Stimulated activated CD4-positive, alpha-beta T cell treated with anti-CD3 and anti-CD28 coated beads, Interleukin-12 subunit alpha, Interleukin-12 subunit beta, amount 100 ng/mL, for 24 hours (primary cell): ENCODE results near the gene NACC2.
A peak's percentile ranks its signal among the peaks of the same experiment; 100 is the strongest.

Source experiments
- DNase-seq, 2 experiments: peaks; one replicate each; pipeline ENCODE4 v3.0.0-alpha.2; 2020; ENCODE audit warnings: low read depth in 2 of 2

The NACC2 gene

DNA sequence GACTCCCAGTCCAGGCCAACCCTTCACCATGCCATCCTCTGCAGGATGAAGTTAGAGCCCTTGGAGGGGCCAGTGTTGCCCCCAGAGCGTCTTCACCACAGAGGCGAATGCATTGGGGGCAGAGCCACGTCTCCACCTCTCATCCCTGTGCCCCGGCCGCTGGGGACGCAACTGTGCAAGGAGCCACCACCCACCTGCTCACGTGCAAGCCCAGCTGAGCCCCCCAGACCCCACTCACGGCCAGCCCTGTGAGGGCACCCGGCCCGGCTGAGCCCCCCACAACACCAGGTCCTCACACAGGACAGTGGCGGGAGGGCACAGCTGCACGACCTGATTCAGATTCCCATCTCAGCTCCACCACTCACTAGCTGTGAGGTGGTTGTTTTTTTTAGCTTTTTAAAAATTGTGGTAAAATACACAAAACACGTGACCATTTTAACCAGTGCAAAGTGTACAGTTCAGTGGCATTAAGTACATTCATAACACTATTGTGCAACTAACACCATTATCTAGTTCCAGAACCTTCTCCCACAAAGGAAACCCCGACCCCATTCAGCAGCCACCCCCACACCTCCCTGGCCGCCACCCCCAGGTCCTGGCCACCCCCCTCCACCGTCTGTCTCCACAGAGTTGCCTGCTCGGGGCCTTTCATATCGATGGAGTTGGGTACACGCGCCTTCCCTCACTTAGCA is 100.4 kb downstream of the NACC2 start:
- DNase-seq: no peak

DNA sequence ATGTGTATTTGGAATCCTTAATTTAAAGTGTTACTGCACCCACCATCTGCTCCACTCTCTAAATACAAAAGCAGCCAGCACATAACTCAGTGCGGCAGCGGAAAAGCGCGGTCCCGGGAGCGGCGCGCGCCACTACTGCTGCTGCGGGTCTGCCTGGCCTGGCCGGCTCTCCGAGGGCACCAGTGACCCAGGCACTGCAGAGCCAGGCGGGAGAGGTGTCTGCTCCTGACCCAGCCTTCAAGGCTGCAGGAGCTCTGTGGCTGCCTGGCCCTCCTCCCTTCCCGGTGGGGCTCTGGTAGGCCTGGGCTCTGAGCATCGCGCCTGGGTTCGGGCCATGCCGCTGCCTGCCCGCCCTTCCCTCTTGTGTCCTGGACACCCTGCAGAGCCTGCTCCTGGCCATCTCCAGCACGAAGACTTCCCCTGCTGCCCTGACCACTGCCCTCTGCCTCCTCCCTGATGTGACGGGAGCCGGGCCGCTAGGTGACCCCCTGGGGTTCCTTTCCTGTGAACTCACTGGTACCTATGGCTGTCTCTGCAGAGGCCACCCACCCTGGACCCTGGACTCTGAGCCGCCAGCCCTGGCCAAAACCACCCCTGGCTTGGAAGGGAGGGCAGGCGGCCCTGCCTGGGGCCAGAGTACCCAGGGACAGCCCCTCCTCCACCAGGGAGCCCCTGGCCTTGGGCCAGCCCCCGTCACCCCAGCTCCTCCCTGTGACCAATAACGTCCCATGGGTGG is 101.2 kb downstream of the NACC2 start:
- DNase-seq: no peak

DNA sequence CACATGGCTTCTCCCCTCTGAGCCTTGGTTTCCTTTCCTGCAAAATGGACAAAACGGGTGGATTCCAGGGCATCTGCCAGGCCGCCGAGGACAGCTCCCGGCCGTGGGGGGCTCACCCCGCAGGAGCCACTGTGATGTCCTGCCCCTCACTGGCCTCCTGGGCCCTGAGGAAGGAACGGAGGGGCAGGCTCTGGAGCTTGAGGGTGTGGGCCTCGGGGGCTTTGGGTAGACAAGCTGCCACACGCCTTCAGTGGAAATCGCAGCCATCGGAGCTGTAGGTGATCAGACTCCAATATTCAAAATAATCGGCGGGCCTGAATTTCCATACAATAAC is 101.7 kb downstream of the NACC2 start:
- no peak for DNase-seq

DNA sequence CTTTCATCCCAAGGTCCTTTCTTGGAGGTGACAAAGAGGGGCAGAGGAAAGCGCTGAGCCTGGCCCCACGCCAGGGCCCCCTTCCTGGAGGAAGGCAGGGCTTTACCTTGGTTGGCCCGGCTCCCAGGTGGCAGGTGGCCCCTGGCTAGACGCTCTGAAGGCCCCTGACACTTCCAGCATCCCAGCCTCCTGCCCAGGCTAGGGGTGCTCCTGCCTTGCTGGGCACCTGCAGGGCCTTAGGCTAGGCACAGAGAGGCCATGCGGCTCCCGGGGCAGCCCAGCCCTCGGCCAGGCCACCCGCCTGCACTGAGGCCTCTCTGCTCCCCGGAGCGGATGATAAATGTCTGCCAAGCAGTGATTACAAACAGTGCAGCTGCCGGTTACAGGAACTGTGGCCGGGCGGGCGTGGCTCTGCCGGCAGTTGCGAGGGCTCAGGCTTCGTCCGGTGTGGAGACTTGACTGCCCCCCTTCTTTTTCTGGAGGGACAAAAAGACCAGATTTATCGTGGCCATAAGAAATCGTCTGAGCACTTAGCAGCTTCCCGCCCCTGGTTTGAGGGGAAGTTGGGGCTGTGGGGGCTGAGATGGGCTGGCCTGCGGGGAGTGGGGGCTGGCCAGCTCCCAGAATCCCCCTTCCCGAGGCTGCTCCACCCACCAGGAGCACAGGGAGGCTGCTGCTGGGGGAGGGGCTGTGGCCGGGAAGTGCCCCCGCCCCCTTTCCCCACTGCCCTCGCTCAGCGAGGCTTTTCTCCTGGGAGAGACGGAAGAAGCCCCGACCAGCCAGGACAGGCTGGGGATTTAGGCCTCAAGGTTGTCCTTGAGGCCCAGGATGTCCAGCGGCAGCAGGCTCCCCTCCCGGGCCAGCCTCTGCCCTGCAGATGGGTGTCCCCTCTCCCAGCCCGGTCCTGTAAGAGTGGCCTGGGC is 102.3 kb downstream of the NACC2 start:
- no peak for DNase-seq

DNA sequence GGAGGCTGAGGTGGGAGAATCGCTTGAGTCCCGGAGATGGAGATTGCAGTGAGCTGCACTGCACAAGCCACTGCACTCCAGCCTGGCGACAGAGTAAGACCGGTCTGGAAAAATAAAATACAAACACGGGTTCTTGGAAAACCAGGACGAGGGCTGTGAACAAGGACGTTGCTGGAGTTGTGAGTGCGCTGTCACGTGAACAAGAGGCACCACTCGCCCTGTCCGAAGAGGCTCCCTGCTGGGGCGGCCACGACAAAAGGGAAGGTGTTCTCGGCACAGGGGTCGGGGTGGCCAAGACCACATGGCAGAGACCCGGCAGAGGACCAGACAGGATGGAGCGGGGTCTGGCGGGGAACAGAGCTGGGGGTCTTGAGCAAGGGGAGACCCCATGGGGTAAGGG is 103.3 kb downstream of the NACC2 start:
- DNase-seq: no peak

DNA sequence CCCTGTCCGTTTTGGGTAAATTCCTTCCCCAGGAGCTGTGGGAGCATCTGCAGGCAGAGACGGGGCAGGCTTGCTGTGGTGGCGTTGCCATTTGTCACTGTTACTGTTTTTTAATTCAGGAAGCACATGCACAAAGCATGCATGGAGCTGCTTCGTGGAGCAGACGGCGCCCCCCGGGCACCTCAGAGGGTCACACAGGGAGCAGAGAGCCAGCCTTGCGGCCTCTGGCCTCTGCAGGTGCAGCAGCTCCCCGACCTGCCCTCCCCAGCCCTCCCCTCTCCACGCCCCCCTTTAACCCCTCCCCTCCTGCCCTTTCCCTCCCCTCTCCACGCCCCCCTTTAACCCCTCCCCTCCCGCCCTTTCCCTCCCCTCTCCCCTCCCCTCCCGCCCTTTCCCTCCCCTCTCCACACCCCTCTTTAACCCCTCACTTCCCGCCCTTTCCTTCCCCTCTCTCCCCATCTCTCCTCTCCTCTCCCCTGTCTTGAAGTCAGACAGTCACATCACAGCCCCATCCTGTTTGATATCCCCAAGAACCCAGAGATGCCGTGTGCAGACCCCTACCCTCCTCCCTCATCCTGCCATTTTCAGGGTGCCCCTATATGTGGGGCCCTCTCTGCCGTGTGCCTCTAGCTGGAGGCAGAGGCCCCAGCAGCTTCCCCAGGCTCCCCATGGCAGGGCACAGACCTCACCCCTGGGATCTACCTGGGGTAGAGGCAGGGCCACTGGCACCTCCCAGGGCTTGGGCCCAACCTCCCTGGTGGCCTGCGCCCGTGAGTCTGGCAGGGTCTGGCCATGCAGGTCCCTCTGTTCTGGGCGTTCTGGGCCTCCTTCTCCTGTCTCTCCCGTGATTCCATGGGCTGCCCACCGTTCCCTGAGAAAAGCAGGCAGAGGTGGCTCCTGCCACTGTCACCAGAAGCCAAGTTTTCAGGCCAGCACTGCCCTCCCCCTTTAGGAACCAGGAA is 104.3 kb downstream of the NACC2 start:
- peak in 1 of 2 experiments; percentile 20 for DNase-seq

DNA sequence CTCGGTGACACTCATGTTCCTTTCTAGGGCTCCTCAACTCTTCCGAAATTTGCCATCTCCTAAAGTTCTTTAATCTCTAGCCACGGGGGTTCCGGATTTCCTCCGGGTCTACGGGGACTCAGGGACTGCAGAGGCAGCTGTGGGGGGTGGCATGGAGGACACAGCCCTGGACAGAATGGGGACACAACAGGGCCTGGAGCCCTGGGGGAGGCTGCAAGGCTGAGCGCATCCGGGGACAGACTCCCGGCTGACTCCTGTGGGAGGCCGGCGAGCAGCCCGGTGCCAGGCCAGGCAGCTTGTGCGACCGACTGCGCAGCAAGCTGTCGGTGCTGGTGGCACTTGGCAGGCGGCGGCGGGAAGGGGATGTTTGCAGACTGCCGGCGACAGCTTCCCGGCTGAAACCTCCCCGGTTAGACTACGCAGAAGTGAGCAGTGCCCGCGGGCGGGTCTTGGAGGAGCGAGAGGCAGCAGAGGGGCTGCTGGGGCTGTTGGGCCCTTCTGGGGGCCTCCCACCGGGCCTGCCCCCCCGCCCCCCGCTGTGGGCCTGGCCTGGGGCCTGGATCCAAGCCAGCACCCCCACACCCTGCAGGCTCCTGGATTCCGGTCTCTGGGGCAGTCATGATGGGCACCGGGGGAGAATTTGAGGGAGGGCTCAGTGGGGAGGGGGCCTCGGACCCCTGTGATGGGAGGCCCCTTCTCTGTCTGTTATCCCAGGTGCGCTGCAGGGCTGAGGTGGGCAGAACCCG is 105.2 kb downstream of the NACC2 start:
- DNase-seq: peak in 1 of 2 experiments; percentile 7

DNA sequence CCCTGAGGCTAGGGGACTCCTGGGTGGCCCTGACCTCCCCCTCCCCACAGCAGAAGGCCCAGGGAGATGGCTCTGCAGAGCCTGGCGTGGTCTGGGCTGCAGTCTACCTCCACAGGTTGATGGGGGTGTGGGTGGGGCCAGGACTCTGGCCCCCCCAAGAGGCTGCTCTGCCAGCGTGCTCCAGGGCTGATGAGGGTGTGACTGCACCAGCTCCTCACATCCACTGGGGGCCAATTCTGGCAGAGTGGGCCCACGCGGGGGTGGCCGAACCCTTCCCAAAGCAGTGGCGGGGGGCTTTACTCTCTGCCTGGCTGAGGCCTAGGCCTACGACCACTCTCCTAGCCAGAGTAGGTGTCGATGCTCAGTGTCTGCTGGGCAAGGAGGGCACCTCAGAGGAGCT is 105.9 kb downstream of the NACC2 start:
- DNase-seq: no peak

DNA sequence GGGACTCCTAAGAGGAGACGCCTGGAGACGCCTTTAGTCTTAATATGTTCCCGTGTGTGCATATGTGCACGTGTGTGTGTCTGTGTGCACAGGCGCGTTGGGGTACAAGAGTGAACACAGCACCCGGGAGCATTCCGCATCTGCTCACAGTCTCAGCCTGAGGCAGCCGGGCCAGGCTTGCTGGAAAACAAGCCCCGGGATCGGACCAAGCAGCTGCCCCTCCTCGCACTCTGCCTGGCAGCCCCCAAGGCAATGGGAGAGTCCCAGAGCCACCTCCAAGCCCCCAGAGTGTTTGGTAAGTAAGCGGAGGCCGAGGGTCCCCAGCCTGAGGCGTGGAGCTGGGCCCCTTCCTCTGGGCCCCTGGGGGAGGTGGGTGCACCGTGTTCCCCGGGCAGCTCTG is 106.6 kb downstream of the NACC2 start:
- DNase-seq: no peak

DNA sequence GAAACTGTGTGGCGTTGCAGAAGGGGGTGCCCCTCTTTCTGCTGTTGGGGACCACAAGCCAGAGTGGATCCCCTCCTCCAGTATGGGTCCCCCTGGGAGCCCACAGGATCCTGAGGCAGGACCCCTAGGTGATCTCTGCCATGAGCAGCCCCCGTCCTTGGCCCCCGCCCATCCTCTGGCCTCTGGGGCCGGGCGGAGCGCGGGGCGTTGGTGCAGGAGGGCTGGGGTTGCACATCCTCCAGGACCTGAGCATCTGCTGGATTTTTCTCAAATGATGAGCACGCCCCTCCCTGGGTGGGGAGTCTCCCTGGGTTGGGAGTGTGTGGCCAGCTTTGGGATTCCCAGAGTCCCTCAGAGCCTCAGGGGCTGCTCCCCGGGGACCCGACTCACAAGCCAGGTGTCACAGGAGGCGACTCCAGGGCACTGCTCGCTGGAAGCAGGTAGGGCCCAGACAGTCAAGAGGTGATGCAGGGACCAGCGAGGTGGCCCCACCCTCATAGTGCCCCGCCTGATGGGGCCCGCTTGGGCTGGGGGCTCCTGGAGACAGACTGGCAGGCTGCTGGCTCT is 107.2 kb downstream of the NACC2 start:
- DNase-seq: no peak

DNA sequence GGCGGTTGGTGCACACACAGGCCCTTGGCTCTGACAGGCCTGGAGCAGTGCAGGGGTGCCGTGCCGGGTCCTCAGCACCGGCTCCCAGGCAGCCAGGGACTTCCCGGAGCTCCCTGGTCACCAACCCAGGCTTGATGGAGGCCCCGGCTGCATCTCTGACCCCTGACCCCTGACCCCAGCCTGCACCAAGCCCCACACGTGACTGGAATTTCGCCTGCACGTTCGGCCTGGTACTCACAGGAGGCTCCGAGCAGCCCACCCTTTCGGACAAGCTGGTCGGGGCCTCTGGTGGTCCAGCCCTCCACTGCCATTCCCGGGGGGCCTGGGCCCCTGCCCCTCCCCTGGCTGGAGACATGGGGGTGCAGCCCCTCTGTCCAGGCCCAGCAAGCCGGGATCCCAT is 108.5 kb downstream of the NACC2 start:
- DNase-seq: no peak

DNA sequence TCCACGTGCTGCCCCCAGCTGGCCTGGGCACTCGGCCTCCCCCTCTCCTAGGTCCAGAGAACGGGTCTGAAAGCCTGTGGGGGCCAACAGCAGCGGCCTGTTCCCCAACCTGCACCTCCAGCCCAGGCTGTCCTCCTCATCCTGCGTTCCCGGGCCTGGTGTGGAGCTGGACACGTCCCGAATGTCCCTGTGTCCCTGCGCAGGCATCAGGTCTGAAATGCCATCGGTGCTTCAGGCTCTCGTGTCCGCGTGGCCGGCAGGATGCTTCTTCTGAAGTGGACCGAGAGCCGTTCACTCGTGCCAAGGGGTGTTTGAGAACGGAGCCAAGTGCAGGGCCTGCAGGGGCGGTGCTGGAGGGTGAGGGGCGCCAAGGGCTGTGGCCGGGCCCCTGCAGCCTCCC is 109.2 kb downstream of the NACC2 start:
- DNase-seq: no peak

DNA sequence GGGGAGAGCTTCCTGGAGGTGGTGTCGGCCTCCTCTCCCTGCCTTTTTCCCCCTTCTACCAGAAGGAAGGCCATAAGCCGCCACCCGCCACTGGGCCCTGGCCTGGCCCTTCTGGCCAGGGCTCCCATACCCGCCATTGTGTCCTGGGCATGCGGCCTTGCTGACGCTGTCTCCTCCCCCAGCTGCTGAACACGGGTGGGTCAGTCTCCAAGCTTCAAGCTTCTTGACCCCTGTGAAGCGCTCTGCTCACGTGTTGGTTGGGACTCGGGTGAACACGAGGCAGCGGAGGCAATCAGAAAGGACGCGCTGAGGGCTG is 109.7 kb downstream of the NACC2 start:
- no peak for DNase-seq

DNA sequence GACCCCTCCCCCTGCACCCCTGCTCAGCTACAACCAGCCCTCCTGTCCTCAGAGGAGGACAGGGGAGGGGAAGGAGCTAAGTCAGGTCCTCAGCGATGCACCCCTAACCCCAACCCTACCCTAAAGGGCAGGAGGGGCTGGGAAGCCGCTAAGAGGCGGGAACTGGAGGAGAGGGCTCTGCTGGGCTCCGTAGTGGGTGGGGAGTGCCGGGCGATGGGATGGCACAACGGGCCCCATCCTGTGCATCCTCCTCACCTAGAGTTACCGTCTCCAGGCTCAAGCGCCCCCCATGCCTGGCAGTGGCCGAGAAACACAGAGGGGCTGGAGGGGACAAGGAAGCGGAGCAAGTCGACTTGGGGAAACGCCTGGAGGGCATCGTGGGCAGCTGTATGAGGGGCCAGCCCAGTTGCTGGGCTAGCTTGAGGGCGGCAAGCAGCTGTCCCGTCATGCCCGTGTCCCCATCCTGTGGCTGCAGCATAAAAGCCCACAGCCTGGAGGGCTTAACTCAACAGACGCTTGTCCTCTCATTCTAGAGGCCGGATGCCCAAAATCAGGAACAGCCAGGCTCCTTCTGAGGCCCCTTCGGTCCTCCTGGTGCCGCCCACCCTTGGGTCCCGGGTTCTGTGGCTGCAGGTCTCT is 110.9 kb downstream of the NACC2 start:
- DNase-seq: no peak

DNA sequence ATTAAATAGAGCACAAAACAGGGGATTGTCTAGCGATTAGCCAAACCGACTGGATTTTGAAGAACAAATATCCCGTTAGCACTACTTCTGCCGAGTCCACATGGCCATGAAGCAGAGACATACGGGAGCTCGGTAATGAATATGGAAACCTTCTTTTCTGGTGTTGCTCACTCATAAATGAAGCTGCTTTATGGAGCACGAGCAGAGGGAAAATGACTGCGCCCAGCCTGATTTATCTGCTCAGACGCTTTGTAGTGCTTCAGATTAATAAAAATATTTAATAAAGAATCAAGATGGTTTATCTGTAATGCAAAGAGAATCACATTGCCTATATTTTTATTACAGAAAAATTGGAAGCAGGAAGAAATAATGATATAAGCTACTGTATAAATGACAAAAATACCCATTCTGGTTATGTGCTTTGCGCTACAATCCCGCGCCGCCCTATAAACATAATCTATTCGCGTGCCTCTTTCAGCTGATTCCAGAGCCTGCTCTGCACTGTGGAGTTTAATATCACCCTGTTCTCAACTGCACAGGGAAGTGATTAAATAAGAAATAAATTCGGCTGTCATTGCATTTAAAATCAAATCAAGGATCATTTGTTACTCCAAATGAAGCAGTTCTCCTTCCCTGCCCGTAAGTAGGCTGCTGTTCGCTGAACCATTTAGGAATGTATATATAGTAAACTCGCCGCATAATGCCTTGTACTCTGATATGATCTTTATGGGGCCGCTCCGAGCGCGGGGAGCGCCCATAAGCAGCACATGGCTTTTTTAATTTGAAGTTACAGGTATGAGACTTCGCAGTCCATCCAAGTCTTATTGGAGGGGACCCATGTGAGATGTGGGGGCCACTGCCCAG is 111.6 kb downstream of the NACC2 start:
- DNase-seq: no peak

DNA sequence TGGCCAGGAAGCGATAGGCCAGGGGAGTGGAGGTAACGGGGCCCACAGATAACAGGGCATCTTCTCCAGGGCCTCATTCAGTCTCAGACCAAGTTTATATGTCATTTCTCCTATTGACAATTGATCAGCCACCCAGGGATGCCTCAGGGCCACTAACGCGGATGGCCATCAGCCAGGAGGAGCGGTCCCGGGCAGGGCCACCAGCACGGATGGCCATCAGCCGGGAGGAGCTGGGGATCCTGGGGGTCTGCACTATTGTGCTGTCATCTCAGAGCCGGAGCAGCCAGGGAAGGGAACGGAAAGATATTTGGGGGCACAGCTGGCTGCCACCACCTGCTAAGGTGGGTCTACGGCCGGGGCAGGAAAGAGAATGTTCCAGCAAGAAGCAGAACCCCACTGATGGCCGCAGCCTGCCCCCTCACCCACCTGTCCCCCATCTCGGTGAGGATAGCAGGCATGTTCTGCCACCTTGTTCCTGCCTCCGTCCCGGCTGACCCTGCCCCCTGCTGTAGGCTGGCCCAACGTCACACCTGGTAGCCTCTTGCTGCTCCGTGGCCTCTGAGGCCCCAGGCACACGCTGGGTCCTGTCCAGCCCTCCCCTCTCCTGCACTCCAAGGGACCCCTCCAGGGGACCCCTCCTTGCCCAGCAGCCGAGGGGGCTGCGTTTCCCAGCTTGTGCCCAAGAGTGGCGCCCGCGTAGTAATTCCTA is 112.4 kb downstream of the NACC2 start:
- DNase-seq: no peak

DNA sequence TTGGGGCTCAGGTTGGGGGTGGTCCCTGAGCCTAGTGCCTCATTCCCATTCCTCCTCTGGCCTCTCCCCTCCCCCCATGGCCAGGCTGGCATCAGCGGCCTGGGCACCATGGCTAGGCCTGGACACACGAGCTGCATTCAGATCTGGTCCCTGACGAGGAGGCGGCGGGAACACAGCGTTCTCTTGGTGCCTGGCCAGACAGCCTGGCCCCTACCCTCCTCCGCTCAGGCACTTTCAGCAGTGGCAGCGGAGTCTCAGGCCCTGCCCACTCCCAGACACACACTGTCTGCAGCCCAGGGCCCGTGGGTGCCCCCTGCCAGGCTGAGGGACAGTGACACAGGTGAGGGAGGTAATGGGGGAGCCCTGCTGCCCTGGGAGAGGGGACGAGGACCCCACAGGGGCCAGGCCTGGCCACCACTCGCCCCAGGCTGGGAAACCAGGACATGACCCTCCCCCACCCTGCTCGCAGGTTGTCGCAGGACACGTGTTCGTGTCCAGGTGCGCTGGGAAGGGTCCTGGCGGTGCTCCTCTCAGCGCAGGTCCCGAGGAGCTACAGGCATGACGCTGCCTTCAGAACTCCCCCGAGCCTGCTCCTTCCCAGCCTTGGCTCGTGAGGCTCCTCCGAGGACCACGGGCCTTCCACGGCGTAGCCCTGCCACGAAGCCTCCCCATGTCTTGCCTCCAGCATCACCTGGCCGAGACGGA is 114.0 kb downstream of the NACC2 start:
- no peak for DNase-seq
